ENCODE data around the gene SPTBN4.
"Not testable (repeated sequence)": the region's sequence is repeated elsewhere in the genome, so short reads cannot be mapped to it uniquely, and the experiment has no call there.

DNA sequence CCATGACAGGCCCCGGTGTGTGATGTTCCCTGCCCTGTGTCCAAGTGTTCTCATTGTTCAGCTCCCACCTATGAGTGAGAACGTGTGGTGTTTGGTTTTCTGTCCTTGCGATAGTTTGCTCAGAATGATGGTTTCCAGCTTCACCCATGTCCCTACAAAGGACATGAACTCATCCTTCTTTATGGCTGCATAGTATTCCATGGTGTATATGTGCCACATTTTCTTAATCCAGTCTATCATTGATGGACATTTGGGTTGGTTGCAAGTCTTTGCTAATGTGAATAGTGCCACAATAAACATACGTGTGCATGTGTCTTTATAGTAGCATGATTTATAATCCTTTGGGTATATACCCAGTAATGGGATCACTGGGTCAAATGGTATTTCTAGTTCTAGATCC is 80.4 kb downstream of the SPTBN4 start:
- not testable (repeated sequence) for TF ChIP-seq SIN3A (IDR thresholded peaks at IDR 0.05; ENCODE audit: borderline replicate concordance, low read depth, low read length); TAF1 (IDR thresholded peaks at IDR 0.05; ENCODE audit: borderline replicate concordance, low read depth, low read length); CTCF (IDR thresholded peaks at IDR 0.05); JUND (IDR thresholded peaks at IDR 0.05); POLR2AphosphoS5 (IDR thresholded peaks at IDR 0.05; ENCODE audit: low read depth, low read length); RFX5 (IDR thresholded peaks at IDR 0.05; ENCODE audit: low read length); RCOR1 (IDR thresholded peaks at IDR 0.05; ENCODE audit: low read length); TCF12 (IDR thresholded peaks at IDR 0.05); ZBTB33 (IDR thresholded peaks at IDR 0.05; ENCODE audit: borderline replicate concordance, low read depth); EZH2phosphoT487 (IDR thresholded peaks at IDR 0.05; ENCODE audit: borderline replicate concordance, low read depth); FOXJ3 (CRISPR knock-in tag; IDR thresholded peaks at IDR 0.05)
